Vagina (tissue), 2 donors: ENCODE data around the gene CREB5. TPM values are rescaled to one million over a fixed set of nuclear protein-coding genes. Genes with fewer than 3 reads are reported as not detected.

Experiments used
- DNase-seq, 2 donors: peaks; one replicate each; pipeline ENCODE4 v3.0.0-alpha.2; 2017; ENCODE audit errors: extremely low spot score in 2 of 2
- H3K27ac ChIP-seq: fragments of 200-600 bp; sonication (generic); one replicate; pipeline ENCODE4 v1.5.1; 2019
- H3K27me3 ChIP-seq: fragments of 200-600 bp; sonication (generic); one replicate; pipeline ENCODE4 v1.5.1; 2019
- H3K36me3 ChIP-seq, 2 donors: fragments of 200-600 bp; sonication (generic); one replicate each; pipeline ENCODE4 v1.5.1; 2017 to 2019
- H3K4me1 ChIP-seq: fragments of 200-600 bp; sonication (generic); one replicate; pipeline ENCODE4 v1.5.1; 2019
- H3K4me3 ChIP-seq, 2 donors: fragments of 200-600 bp; sonication (generic); 1 replicate in 1 of 2; 2 replicates in 1 of 2; pipeline ENCODE4 v1.5.1; 2016 to 2019
- H3K9me3 ChIP-seq: fragments of 200-600 bp; sonication (generic); one replicate; pipeline ENCODE4 v1.5.1; 2019
- POLR2A ChIP-seq, 2 donors: fragments of 450-650 bp; IDR thresholded peaks; one replicate each; pipeline ENCODE4 v1.6.1; 2017; ENCODE audit warnings: antibody characterized with exemption in 2 of 2, mild to moderate bottlenecking in 2 of 2, moderate library complexity in 2 of 2
- POLR2AphosphoS5 ChIP-seq, 2 donors: sonication (generic); formaldehyde crosslinking; IDR thresholded peaks; one replicate each; pipeline ENCODE4 v1.9.0; 2017; ENCODE audit warnings: antibody characterized with exemption in 2 of 2, mild to moderate bottlenecking in 2 of 2, low read depth in 1 of 2; ENCODE audit not compliant: insufficient read depth in 1 of 2
- intact Hi-C: fragments of 100-400 bp; cut with DNase I; formaldehyde crosslinking; loops from one replicate; pipeline ENCODE4 v1.15.1; 2023
- total RNA-seq: library from RNA; depleted of rRNA; stranded (reverse); fragments of >200 nt; gene quantifications from one replicate; pipeline ENCODE4 v1.2.3, GENCODE V29; 2016
- TF ChIP-seq, protein P1 (sequence below), 3 experiments: fragments of 450-650 bp in 2 of 3; fragments of 200-600 bp in 1 of 3; sonication (generic) in 1 of 3; IDR thresholded peaks; one replicate each; pipeline ENCODE4 v1.5.1; 2017 to 2019; ENCODE audit warnings: antibody characterized with exemption in 3 of 3, mild to moderate bottlenecking in 2 of 3, moderate library complexity in 2 of 3

Gene CREB5
- total RNA-seq, 1 donor from 2014 or later = 23.1 TPM

- TF ChIP-seq POLR2AphosphoS5 (IDR thresholded peaks at IDR 0.05; ENCODE audit: insufficient read depth in 1 of 2, low read depth in 1 of 2) = no peak
- no peak for TF ChIP-seq POLR2A (IDR thresholded peaks at IDR 0.05)
- TF ChIP-seq, protein P1, sequence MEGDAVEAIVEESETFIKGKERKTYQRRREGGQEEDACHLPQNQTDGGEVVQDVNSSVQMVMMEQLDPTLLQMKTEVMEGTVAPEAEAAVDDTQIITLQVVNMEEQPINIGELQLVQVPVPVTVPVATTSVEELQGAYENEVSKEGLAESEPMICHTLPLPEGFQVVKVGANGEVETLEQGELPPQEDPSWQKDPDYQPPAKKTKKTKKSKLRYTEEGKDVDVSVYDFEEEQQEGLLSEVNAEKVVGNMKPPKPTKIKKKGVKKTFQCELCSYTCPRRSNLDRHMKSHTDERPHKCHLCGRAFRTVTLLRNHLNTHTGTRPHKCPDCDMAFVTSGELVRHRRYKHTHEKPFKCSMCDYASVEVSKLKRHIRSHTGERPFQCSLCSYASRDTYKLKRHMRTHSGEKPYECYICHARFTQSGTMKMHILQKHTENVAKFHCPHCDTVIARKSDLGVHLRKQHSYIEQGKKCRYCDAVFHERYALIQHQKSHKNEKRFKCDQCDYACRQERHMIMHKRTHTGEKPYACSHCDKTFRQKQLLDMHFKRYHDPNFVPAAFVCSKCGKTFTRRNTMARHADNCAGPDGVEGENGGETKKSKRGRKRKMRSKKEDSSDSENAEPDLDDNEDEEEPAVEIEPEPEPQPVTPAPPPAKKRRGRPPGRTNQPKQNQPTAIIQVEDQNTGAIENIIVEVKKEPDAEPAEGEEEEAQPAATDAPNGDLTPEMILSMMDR (IDR thresholded peaks at IDR 0.05) = no peak
- Histone ChIP-seq H3K4me3 (no peak overlapping the region), H3K4me1 (peaks cover 4% of the 10 kb centered on the region), H3K27me3 (no peaks in the 10 kb centered on the region), H3K36me3 (no peaks in the 10 kb centered on the region), H3K9me3 (no peaks in the 10 kb centered on the region), H3K27ac (no peak overlapping the region)
- no peak for DNase-seq
- intact Hi-C loops = no loop called here
Measured at GRCh38 chr7:28621369-28621841, 209.1 kb downstream of the CREB5 start.

DNA sequence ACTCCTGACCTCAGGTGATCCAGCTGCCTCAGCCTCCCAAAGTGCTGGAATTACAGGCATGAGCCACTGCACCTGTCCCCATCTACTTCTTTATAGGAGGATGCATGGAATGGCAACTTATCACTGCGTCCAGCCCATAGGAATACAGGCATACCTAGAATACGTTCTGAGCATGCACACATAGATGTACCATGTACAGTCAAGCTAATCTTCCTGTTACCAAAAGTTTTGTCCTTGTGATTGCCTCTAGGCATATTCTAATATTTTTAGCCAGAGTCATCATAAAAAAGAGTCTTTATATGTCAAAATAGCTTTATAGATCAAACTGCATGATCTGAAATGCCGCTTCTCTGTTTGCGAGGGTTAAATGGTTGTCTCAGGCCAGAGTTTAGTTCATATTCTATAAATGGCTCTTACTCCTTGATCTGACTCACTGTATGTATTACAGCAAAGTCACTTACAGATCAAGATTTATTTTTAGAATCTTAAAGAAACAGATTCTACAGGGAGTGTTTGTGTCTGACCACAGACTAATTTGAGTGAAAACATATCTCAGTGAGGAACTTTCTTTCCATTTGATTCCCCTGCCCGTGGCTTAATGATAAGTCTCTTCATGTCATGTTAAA is 210.9 kb downstream of the CREB5 start:
- no peak overlapping the region for H3K27ac ChIP-seq
- H3K4me3 ChIP-seq = no peak overlapping the region
- TF ChIP-seq, protein P1 (IDR thresholded peaks at IDR 0.05) = no peak
- TF ChIP-seq POLR2AphosphoS5 (IDR thresholded peaks at IDR 0.05; ENCODE audit: insufficient read depth in 1 of 2, low read depth in 1 of 2) (no peak), POLR2A (IDR thresholded peaks at IDR 0.05) (no peak)
- intact Hi-C loops = no loop called here
- peaks cover 21% of the 10 kb centered on the region for H3K4me1 ChIP-seq
- no peaks in the 10 kb centered on the region for H3K36me3 ChIP-seq
- no peaks in the 10 kb centered on the region for H3K9me3 ChIP-seq
- DNase-seq = no peak
- H3K27me3 ChIP-seq = no peaks in the 10 kb centered on the region

DNA sequence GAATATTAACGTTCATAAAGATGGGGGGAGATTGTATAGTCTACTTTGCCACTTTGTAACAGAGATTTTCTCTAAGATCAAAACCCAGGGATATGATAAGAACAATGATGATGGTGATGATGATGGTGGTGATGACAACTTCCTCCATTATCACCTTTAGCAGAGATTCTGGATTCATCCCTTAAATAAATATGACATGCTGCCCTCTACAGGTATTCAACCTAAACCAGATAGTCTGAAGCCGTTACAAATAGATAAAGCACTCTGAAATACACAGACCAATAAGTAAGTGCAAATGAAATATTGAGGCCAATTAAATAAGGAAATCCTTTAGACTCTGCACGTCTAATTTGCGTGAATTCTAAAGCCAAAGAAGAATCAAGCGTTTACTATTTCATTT is 211.5 kb downstream of the CREB5 start:
- H3K4me3 ChIP-seq = no peak overlapping the region
- peaks cover 26% of the 10 kb centered on the region for H3K4me1 ChIP-seq
- H3K27me3 ChIP-seq = no peaks in the 10 kb centered on the region
- intact Hi-C loops = no loop called here
- TF ChIP-seq POLR2A (IDR thresholded peaks at IDR 0.05) = no peak
- TF ChIP-seq, protein P1 (IDR thresholded peaks at IDR 0.05) = no peak
- TF ChIP-seq POLR2AphosphoS5 (IDR thresholded peaks at IDR 0.05; ENCODE audit: insufficient read depth in 1 of 2, low read depth in 1 of 2) = no peak
- H3K27ac ChIP-seq = no peak overlapping the region
- H3K36me3 ChIP-seq = no peaks in the 10 kb centered on the region
- no peaks in the 10 kb centered on the region for H3K9me3 ChIP-seq
- DNase-seq = no peak

DNA sequence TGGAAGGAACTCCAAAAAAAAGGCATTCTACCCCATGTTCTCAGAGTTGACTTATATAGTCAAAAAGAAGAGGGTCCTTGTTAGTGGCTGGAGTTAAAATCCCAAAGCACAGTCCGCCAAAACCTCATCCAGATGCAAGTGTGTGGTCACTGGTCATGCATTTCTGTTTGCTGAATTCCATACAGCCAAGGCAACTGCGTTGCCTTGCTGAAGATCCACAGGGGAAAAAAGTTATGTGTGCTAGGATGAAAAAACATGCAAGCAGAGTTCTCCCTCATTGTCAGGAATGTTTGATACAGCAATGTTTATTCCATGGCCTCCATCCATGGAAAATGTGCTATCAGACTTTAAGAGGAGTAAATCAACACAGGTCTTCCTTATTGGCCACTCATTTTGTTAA is 213.1 kb downstream of the CREB5 start:
- H3K27me3 ChIP-seq = no peaks in the 10 kb centered on the region
- no peak overlapping the region for H3K27ac ChIP-seq
- no peaks in the 10 kb centered on the region for H3K9me3 ChIP-seq
- H3K4me3 ChIP-seq = no peak overlapping the region
- H3K36me3 ChIP-seq = no peaks in the 10 kb centered on the region
- TF ChIP-seq POLR2AphosphoS5 (IDR thresholded peaks at IDR 0.05; ENCODE audit: insufficient read depth in 1 of 2, low read depth in 1 of 2) (no peak), POLR2A (IDR thresholded peaks at IDR 0.05) (no peak)
- TF ChIP-seq, protein P1 (IDR thresholded peaks at IDR 0.05) = no peak
- intact Hi-C loops = no loop called here
- no peak for DNase-seq
- H3K4me1 ChIP-seq = peaks cover 26% of the 10 kb centered on the region

DNA sequence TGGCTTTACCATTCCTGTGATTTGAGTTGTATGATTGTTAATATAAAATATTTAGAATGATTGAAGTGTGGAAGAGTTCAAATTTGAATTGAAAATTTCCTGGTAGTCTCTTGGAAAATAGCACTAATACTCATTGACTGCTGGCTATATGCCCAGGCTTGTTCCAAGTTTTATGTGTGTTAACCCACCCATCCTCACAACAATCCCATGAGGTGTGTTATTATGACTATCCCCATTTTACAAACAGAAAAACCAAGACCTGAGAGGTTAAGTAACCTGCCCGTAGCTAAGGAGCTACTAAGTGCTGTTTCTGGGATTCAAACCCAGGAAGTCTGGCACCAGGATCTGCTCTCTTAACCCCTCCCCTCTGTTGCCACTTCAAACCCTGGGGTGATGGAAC is 213.9 kb downstream of the CREB5 start:
- no peaks in the 10 kb centered on the region for H3K9me3 ChIP-seq
- no peaks in the 10 kb centered on the region for H3K27me3 ChIP-seq
- no peak for DNase-seq
- H3K36me3 ChIP-seq = no peaks in the 10 kb centered on the region
- TF ChIP-seq POLR2A (IDR thresholded peaks at IDR 0.05) (no peak), POLR2AphosphoS5 (IDR thresholded peaks at IDR 0.05; ENCODE audit: insufficient read depth in 1 of 2, low read depth in 1 of 2) (no peak)
- TF ChIP-seq, protein P1 (IDR thresholded peaks at IDR 0.05) = no peak
- no peak overlapping the region for H3K4me3 ChIP-seq
- intact Hi-C loops = no loop called here
- H3K4me1 ChIP-seq = peaks cover 26% of the 10 kb centered on the region
- no peak overlapping the region for H3K27ac ChIP-seq
